Neural cell (in vitro differentiated cells): Measurements from ENCODE around the gene CDH6.

ENCODE experiments used
- CTCF ChIP-seq: fragments of 450-650 bp; IDR thresholded peaks from 2 replicates; pipeline ENCODE4 v1.5.1; 2014; ENCODE audit warnings: antibody characterized with exemption, mild to moderate bottlenecking, moderate library complexity; ENCODE audit not compliant: poor library complexity, severe bottlenecking
- EP300 ChIP-seq: fragments of 450-650 bp; conservative IDR thresholded peaks from 2 replicates; pipeline ENCODE4 v1.6.1; 2014; ENCODE audit warnings: antibody characterized with exemption, mild to moderate bottlenecking, moderate library complexity; ENCODE audit not compliant: poor library complexity, severe bottlenecking
- EZH2 ChIP-seq: fragments of 200-600, 300-800 bp; shearing (Covaris generic), sonication (generic); IDR thresholded peaks from 2 replicates; pipeline ENCODE4 v1.6.1; 2014; ENCODE audit warnings: antibody characterized with exemption, low read length, borderline replicate concordance, mild to moderate bottlenecking; ENCODE audit not compliant: insufficient read depth, poor library complexity, severe bottlenecking
- POLR2AphosphoS5 ChIP-seq: IDR thresholded peaks from 2 replicates; pipeline ENCODE4 v1.6.1; 2012
- SMC3 ChIP-seq: fragments of 450-650 bp; conservative IDR thresholded peaks from 2 replicates; pipeline ENCODE4 v1.6.1; 2014; ENCODE audit warnings: antibody characterized with exemption, mild to moderate bottlenecking, moderate library complexity; ENCODE audit not compliant: poor library complexity
- TF ChIP-seq, protein P1 (sequence below): IDR thresholded peaks from 2 replicates; pipeline ENCODE4 v1.6.1; 2012; ENCODE audit warnings: borderline replicate concordance

GRCh38 chr5:31269259-31269658 is 75.8 kb downstream of the CDH6 start:
- no peak for TF ChIP-seq CTCF
- TF ChIP-seq EP300, result no peak
- TF ChIP-seq POLR2AphosphoS5, result no peak
- no peak for TF ChIP-seq SMC3
- no peak for TF ChIP-seq EZH2
- TF ChIP-seq, protein P1, sequence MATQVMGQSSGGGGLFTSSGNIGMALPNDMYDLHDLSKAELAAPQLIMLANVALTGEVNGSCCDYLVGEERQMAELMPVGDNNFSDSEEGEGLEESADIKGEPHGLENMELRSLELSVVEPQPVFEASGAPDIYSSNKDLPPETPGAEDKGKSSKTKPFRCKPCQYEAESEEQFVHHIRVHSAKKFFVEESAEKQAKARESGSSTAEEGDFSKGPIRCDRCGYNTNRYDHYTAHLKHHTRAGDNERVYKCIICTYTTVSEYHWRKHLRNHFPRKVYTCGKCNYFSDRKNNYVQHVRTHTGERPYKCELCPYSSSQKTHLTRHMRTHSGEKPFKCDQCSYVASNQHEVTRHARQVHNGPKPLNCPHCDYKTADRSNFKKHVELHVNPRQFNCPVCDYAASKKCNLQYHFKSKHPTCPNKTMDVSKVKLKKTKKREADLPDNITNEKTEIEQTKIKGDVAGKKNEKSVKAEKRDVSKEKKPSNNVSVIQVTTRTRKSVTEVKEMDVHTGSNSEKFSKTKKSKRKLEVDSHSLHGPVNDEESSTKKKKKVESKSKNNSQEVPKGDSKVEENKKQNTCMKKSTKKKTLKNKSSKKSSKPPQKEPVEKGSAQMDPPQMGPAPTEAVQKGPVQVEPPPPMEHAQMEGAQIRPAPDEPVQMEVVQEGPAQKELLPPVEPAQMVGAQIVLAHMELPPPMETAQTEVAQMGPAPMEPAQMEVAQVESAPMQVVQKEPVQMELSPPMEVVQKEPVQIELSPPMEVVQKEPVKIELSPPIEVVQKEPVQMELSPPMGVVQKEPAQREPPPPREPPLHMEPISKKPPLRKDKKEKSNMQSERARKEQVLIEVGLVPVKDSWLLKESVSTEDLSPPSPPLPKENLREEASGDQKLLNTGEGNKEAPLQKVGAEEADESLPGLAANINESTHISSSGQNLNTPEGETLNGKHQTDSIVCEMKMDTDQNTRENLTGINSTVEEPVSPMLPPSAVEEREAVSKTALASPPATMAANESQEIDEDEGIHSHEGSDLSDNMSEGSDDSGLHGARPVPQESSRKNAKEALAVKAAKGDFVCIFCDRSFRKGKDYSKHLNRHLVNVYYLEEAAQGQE, result no peak
